ENCODE results near the gene CTNNA1. TPM values are rescaled to one million over a fixed set of nuclear protein-coding genes. Genes with fewer than 3 reads are reported as not detected.

Gene CTNNA1
- total and polyA plus RNA-seq, 9 of the 15 experiments (the other 6 are each of a cell fraction or from before 2014, with no cell fraction given): 29.6 to 117 (median 89.1) TPM

DNA sequence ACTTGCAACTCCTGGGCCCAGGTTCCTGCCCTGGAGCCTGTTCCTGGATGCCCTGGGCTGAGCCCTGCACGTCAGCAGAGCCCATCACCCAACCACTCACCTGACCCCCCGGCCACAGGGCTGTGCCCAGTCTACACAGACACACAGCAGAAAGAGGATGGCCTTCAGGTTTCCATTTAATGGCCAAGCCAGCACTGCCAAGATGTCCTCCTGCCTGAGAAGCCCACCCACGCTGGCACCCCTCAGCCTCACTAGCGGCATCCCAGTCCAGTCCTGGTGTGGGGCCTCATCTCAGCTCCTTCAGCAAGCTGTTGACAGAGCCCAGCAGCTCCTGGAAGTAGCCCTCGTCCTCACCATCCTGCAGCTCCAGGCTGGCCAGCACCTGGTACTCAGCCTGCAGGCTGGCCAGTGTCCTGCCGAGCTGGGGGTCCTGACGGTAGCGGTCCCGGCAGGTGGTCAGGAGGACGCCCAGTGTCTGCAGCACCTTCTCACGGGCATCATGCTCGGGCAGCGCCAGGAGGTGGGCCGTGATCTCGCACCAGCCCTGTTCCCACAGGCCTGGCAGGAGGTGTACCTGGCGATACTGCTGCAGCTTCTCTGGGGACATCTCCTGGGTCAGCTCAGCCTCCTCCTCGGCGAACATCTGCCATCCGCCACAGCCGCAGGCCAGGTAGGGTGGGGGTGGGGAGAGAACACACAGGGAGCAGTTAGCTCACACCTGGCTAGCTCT lies 193.8 kb downstream of the CTNNA1 start:
- ATAC-seq (no peak), DNase-seq (ENCODE audit: extremely low read depth in 1 of 4, low spot score in 3 of 4) (no peak), FAIRE-seq (no peak)
- in situ Hi-C loops (cut with MboI) (no loop called here), intact Hi-C loops (cut with micrococcal nuclease) (no loop called here)
- POLR2A ChIA-PET: interaction anchor here (2.0 kb wide), 1 partner anchor 11 kb away, joined by 5 read pairs; no protein-coding TSS in a partner anchor
- peak overlapping the region in 1 of 2 experiments; percentile 23; a peak in 1 of 4 replicates for H3K9ac ChIP-seq (ENCODE audit: insufficient read depth in 1 of 2, low read depth in 2 of 2, low read length in 2 of 2)
- H4K20me1 ChIP-seq (replicated peaks; ENCODE audit: control insufficient read depth, insufficient read depth, low read length): no peaks in the 10 kb centered on the region
- H3K36me3 ChIP-seq (ENCODE audit: control insufficient read depth, insufficient read depth, low read length): peaks cover 4% of the 10 kb centered on the region; the same call in 2 of the 3 replicates
- H2AFZ ChIP-seq (ENCODE audit: low read depth, low read length): no peak overlapping the region
- peaks cover 0 to 22% of the 10 kb centered on the region in 2 experiments; a peak in 1 of 5 replicates for H3K4me1 ChIP-seq (replicated peaks in 1 of 2; ENCODE audit: control insufficient read depth in 2 of 2, insufficient read depth in 2 of 2, low read length in 2 of 2)
- H3K9me3 ChIP-seq (replicated peaks; ENCODE audit: control insufficient read depth, insufficient read depth, low read depth, low read length): no peaks in the 10 kb centered on the region
- TF ChIP-seq NFIX (CRISPR knock-in tag; IDR thresholded peaks at IDR 0.05; ENCODE audit: low read depth) (no peak), NELFE (IDR thresholded peaks at IDR 0.05; ENCODE audit: insufficient read depth, insufficient read length) (no peak), ZNF444 (CRISPR knock-in tag; IDR thresholded peaks at IDR 0.05) (no peak), POLR2G (IDR thresholded peaks at IDR 0.05; ENCODE audit: low read depth, low read length) (0 out of 2 replicates have a peak, but pooled peaks have one; percentile 25), TEAD4 (IDR thresholded peaks at IDR 0.05; ENCODE audit: low read length) (no peak), TEAD4 (CRISPR knock-in tag; IDR thresholded peaks at IDR 0.05; ENCODE audit: borderline replicate concordance) (no peak)
- TF ChIP-seq, protein P1, sequence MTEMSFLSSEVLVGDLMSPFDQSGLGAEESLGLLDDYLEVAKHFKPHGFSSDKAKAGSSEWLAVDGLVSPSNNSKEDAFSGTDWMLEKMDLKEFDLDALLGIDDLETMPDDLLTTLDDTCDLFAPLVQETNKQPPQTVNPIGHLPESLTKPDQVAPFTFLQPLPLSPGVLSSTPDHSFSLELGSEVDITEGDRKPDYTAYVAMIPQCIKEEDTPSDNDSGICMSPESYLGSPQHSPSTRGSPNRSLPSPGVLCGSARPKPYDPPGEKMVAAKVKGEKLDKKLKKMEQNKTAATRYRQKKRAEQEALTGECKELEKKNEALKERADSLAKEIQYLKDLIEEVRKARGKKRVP (CRISPR knock-in tag; IDR thresholded peaks at IDR 0.05): no peak
- peaks cover 2% of the 10 kb centered on the region for H3K9me1 ChIP-seq (ENCODE audit: control insufficient read depth, insufficient read depth, low read length)
- no peak overlapping the region for H3K4me3 ChIP-seq
- BruUV-seq (replicated peaks): no TSS peak
- CTCF ChIA-PET (ENCODE audit: low intra/inter-chr PET ratio): no interaction called here
- WGBS (ENCODE audit: insufficient coverage, low coverage, missing lambda C conversion rate): 65% methylated on average over 17 of the region's 20 CpGs
- H3K27ac ChIP-seq (ENCODE audit: extremely low read depth, low read depth, low read length): no peak overlapping the region
- H3K4me2 ChIP-seq (ENCODE audit: insufficient read depth, low read length): no peak overlapping the region
- H3K27me3 ChIP-seq (ENCODE audit: control insufficient read depth in 2 of 2, insufficient read depth in 2 of 2, low read length in 2 of 2): no peaks in the 10 kb centered on the region
- no peaks in the 10 kb centered on the region for H3K79me2 ChIP-seq (ENCODE audit: control insufficient read depth, insufficient read depth, low read length)

Data from K562 (cell line).